Measurements from ENCODE around the gene ANO10. TPM values are rescaled to one million over a fixed set of nuclear protein-coding genes. Genes with fewer than 3 reads are reported as not detected.
"Not testable (repeated sequence)": the region's sequence is repeated elsewhere in the genome, so short reads cannot be mapped to it uniquely, and the experiment has no call there.

The ANO10 gene
- total RNA-seq, 4 donors from 2014 or later = 20.9 to 70.5 (median 48.0) TPM

DNA sequence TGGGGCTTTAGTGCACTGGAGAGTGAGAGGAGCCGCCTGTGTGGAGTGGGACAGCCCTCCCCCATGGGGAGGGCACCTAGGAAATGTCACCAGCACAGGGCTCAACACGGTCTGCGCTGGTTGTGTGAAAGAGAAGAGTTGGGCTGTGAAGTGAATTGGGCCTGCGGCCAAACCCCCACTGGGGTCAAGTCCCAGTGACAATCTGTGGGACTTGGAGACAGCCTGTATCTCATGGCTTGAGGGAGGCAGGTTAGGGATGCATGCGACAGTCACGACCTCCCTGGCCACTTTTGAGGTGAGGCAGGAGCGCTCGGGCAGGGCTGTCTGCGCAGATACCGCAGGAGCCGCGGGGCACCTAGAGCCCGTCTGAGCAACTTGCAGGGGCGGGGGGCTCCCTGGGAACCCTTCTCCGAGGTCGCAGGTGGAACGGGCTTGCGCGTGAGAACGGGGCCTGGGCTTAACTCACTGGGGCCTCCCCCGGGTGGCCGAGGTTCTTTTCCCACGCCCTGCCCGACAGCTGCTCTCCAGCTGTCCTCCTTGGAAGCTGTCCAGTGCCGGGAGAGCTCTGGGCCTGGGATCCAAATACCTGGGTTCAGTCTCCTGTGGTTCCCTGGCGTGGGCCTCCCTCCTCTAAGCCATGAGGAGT lies 258.1 kb downstream of the ANO10 start:
- in situ Hi-C loops (cut with MboI; ENCODE audit: low pct_ligation_motif_present in 1 of 4, low pct_unique_long_range_greater_than_20kb in 1 of 4, low sequenced_read_pairs in 3 of 4) (no loop called here), intact Hi-C loops (cut with DNase I; ENCODE audit: low total_unique reads) (no loop called here)
- no peak overlapping the region for H3K4me3 ChIP-seq
- TF ChIP-seq, protein P1, sequence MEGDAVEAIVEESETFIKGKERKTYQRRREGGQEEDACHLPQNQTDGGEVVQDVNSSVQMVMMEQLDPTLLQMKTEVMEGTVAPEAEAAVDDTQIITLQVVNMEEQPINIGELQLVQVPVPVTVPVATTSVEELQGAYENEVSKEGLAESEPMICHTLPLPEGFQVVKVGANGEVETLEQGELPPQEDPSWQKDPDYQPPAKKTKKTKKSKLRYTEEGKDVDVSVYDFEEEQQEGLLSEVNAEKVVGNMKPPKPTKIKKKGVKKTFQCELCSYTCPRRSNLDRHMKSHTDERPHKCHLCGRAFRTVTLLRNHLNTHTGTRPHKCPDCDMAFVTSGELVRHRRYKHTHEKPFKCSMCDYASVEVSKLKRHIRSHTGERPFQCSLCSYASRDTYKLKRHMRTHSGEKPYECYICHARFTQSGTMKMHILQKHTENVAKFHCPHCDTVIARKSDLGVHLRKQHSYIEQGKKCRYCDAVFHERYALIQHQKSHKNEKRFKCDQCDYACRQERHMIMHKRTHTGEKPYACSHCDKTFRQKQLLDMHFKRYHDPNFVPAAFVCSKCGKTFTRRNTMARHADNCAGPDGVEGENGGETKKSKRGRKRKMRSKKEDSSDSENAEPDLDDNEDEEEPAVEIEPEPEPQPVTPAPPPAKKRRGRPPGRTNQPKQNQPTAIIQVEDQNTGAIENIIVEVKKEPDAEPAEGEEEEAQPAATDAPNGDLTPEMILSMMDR (IDR thresholded peaks at IDR 0.05) = no peak
- peak in 2 of 3 donors; percentile 39 to 50 for TF ChIP-seq POLR2AphosphoS5 (IDR thresholded peaks at IDR 0.05)
- no peaks in the 10 kb centered on the region for H3K4me1 ChIP-seq
- H3K36me3 ChIP-seq = no peaks in the 10 kb centered on the region
- no peaks in the 10 kb centered on the region for H3K27me3 ChIP-seq
- 81% methylated on average over 26 of the region's 26 CpGs; no CpG with 5 or more reads in 1 of the 2 donors for WGBS, 2 donors (ENCODE audit: low coverage in 1 of 2)
- peak; percentile 37 for DNase-seq
- no peak overlapping the region for H3K27ac ChIP-seq
- H3K9me3 ChIP-seq = no peaks in the 10 kb centered on the region

DNA sequence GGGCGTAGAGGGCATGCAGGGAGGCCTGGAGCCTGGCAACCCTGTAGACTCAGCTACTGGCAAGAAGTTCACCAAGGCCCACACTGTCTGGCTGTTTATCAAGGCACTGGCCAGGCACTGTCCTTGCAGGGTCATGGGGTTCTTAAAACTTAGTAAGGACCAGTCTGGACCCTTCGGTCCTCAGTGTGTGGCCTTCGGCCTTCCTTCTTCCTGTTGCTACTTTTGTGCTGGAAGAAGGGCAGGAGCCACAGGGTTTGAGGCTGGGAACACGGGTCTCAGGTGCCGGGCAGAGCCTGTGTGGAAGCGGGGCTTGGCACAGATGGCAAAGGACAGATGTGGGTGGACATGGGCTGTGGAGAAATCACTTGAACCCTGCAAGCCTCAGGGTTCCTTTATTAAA lies 258.9 kb downstream of the ANO10 start:
- TF ChIP-seq EP300 (IDR thresholded peaks at IDR 0.05; ENCODE audit: low read depth) = no peak
- TF ChIP-seq POLR2AphosphoS5 (IDR thresholded peaks at IDR 0.05) = no peak
- TF ChIP-seq, protein P1 (IDR thresholded peaks at IDR 0.05) = no peak
- TF ChIP-seq POLR2A (IDR thresholded peaks at IDR 0.05) = no peak
- no peaks in the 10 kb centered on the region for H3K27me3 ChIP-seq
- no peaks in the 10 kb centered on the region for H3K4me1 ChIP-seq
- intact Hi-C loops (cut with DNase I; ENCODE audit: low total_unique reads) = no loop called here
- no peaks in the 10 kb centered on the region for H3K9me3 ChIP-seq
- 94% methylated on average over 6 of the region's 6 CpGs; no CpG with 5 or more reads in 1 of the 2 donors for WGBS, 2 donors (ENCODE audit: low coverage in 1 of 2)
- DNase-seq = no peak
- no peak overlapping the region for H3K4me3 ChIP-seq
- H3K27ac ChIP-seq = no peak overlapping the region
- H3K36me3 ChIP-seq = no peaks in the 10 kb centered on the region
- in situ Hi-C loops (cut with MboI; ENCODE audit: low pct_ligation_motif_present in 1 of 4, low pct_unique_long_range_greater_than_20kb in 1 of 4, low sequenced_read_pairs in 3 of 4) = no loop called here

DNA sequence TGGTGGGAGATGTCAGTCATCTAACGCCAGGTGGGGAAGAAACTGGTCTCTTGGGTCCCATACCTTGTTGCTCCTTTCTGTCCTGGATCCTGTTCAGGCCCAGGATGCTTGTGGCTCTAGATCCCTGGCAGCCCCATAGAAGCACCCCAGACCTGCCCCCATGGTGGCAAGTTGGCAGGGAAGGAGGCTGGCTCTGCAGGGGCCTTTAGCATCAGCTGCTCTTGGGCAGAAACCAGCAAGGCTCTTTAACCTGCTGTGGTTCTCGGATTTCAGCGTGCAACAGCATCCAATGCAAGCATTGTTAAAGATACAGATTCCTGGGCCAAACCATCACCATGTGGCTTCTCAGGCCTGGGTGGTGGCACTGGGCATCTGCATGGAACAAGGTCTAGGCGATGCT lies 259.6 kb downstream of the ANO10 start:
- no peak for TF ChIP-seq EP300 (IDR thresholded peaks at IDR 0.05; ENCODE audit: low read depth)
- Histone ChIP-seq H3K27ac (no peak overlapping the region), H3K36me3 (no peaks in the 10 kb centered on the region), H3K4me3 (no peak overlapping the region), H3K9me3 (no peaks in the 10 kb centered on the region), H3K27me3 (no peaks in the 10 kb centered on the region), H3K4me1 (no peaks in the 10 kb centered on the region)
- WGBS, 2 donors (ENCODE audit: low coverage in 1 of 2) = 96% methylated on average over 4 of the region's 4 CpGs; no CpG with 5 or more reads in 1 of the 2 donors
- in situ Hi-C loops (cut with MboI; ENCODE audit: low pct_ligation_motif_present in 1 of 4, low pct_unique_long_range_greater_than_20kb in 1 of 4, low sequenced_read_pairs in 3 of 4) = no loop called here
- DNase-seq = no peak
- intact Hi-C loops (cut with DNase I; ENCODE audit: low total_unique reads) = no loop called here

GRCh38 chr3:43361077-43361476 lies 260.7 kb downstream of the ANO10 start:
- Histone ChIP-seq H3K27me3 (no peaks in the 10 kb centered on the region), H3K4me3 (no peak overlapping the region), H3K27ac (no peak overlapping the region), H3K4me1 (no peaks in the 10 kb centered on the region), H3K9me3 (peaks cover under 1 to 2% of the 10 kb centered on the region in 2 donors), H3K36me3 (no peaks in the 10 kb centered on the region)
- TF ChIP-seq POLR2AphosphoS5 (IDR thresholded peaks at IDR 0.05) (no peak), POLR2A (IDR thresholded peaks at IDR 0.05) (no peak)
- no peak for DNase-seq
- in situ Hi-C loops (cut with MboI; ENCODE audit: low pct_ligation_motif_present in 1 of 4, low pct_unique_long_range_greater_than_20kb in 1 of 4, low sequenced_read_pairs in 3 of 4) (no loop called here), intact Hi-C loops (cut with DNase I; ENCODE audit: low total_unique reads) (no loop called here)
- WGBS, 2 donors (ENCODE audit: low coverage in 1 of 2) = 78% methylated on average over 5 of the region's 5 CpGs; no CpG with 5 or more reads in 1 of the 2 donors

DNA sequence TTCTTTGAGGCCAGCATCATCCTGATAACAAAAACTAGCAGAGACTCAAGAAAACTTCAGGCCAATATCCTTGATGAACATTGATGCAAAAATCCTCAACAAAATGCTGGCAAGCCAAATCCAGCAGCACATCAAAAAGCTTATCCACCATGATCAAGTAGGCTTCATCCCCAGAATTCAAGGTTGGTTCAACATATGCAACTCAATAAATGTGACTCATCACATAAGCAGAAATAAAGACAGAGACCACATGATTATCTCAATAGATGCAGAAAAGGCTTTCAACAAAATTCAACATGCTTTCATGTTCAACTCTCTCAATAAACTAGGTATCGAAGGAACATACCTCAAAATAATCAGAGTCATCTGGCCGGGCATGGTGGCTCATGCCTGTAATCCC lies 265.8 kb downstream of the ANO10 start:
- H3K4me1 ChIP-seq; H3K27ac ChIP-seq; H3K36me3 ChIP-seq; H3K4me3 ChIP-seq; intact Hi-C loops (cut with DNase I; ENCODE audit: low total_unique reads); H3K27me3 ChIP-seq; DNase-seq; in situ Hi-C loops (cut with MboI; ENCODE audit: low pct_ligation_motif_present in 1 of 4, low pct_unique_long_range_greater_than_20kb in 1 of 4, low sequenced_read_pairs in 3 of 4): not testable (repeated sequence)
- H3K9me3 ChIP-seq = peaks cover 20 to 24% of the 10 kb centered on the region in 2 donors
- 92% methylated on average over 2 of the region's 2 CpGs; no CpG with 5 or more reads in 1 of the 2 donors for WGBS, 2 donors (ENCODE audit: low coverage in 1 of 2)
